SU-DHL-6 (cell line): ENCODE measurements around the gene GRIA3.

Experiments used
- H2AFZ ChIP-seq: fragments of 200-600 bp; sonication (generic); 2 replicates; pipeline ENCODE4 v1.6.1; 2014; ENCODE audit warnings: low read depth, mild to moderate bottlenecking, moderate library complexity, mixed read lengths, antibody characterized with exemption, low read length; ENCODE audit not compliant: severe bottlenecking
- H3F3A ChIP-seq: fragments of 200-600 bp; shearing (Covaris generic); 2 replicates; pipeline ENCODE4 v1.6.0; 2016; ENCODE audit warnings: antibody characterized with exemption, mild to moderate bottlenecking; ENCODE audit not compliant: insufficient read depth
- H3K27ac ChIP-seq: fragments of 200-600 bp; sonication (generic); 2 replicates; pipeline ENCODE4 v1.5.1; 2016; ENCODE audit warnings: low read depth, mild to moderate bottlenecking, low read length, moderate library complexity, mixed read lengths
- H3K27me3 ChIP-seq: fragments of 200-600 bp; sonication (generic), shearing (Covaris generic); 2 replicates; pipeline ENCODE4 v1.6.0; 2014; ENCODE audit warnings: mild to moderate bottlenecking, low read length
- H3K36me3 ChIP-seq: fragments of 200-600 bp; sonication (generic); 2 replicates; pipeline ENCODE4 v1.6.1; 2014; ENCODE audit warnings: mild to moderate bottlenecking, low read length, mixed read lengths
- H3K4me2 ChIP-seq: fragments of 300-600, 200-600 bp; shearing (Covaris generic), sonication (generic); 2 replicates; pipeline ENCODE4 v1.6.0; 2014; ENCODE audit warnings: low read length, low read depth, mild to moderate bottlenecking; ENCODE audit not compliant: poor library complexity, severe bottlenecking
- H3K4me3 ChIP-seq: fragments of 200-600 bp; sonication (generic); 2 replicates; pipeline ENCODE4 v1.5.1; 2014; ENCODE audit warnings: antibody characterized with exemption, low read length, mild to moderate bottlenecking, mixed read lengths; ENCODE audit not compliant: insufficient read depth, poor library complexity, severe bottlenecking
- H3K79me2 ChIP-seq: fragments of 200-600 bp; sonication (generic); 2 replicates; pipeline ENCODE4 v1.6.1; 2014; ENCODE audit warnings: mild to moderate bottlenecking, low read length, moderate library complexity; ENCODE audit not compliant: insufficient read depth
- H3K9ac ChIP-seq: fragments of 200-600 bp; sonication (generic); 2 replicates; pipeline ENCODE4 v1.7.0; 2014; ENCODE audit warnings: mild to moderate bottlenecking, low read length
- H3K9me2 ChIP-seq: fragments of 200-600 bp; sonication (generic); replicated peaks from 2 replicates; pipeline ENCODE4 v1.6.1; 2014; ENCODE audit warnings: low read length; ENCODE audit not compliant: insufficient read depth
- H3K9me3 ChIP-seq: fragments of 200-600 bp; sonication (generic); 2 replicates; pipeline ENCODE4 v1.6.1; 2014; ENCODE audit warnings: low read length, mixed read lengths; ENCODE audit not compliant: insufficient read depth
- H4K20me1 ChIP-seq: fragments of 200-600 bp; sonication (generic); 2 replicates; pipeline ENCODE4 v1.6.1; 2014; ENCODE audit warnings: low read depth, mild to moderate bottlenecking, antibody characterized with exemption, low read length, moderate library complexity, mixed read lengths
- EZH2phosphoT487 ChIP-seq: fragments of 200-600 bp; sonication (generic), shearing (Covaris generic); conservative IDR thresholded peaks from 2 replicates; pipeline ENCODE4 v1.6.1; 2018; ENCODE audit warnings: mild to moderate bottlenecking, antibody characterized with exemption, low read length, moderate library complexity, mixed read lengths
- TF ChIP-seq, protein P1 (sequence below): fragments of 200-600 bp; sonication (generic); IDR thresholded peaks from one replicate; pipeline ENCODE4 v1.5.1; 2017; ENCODE audit warnings: antibody characterized with exemption, mild to moderate bottlenecking, low read length, moderate library complexity; ENCODE audit not compliant: insufficient read depth, poor library complexity, severe bottlenecking

Gene GRIA3

GRCh38 chrX:123210252-123210651 is 26.2 kb downstream of the GRIA3 start:
- Histone ChIP-seq H3K9ac (no peak overlapping the region), H3K79me2 (no peaks in the 10 kb centered on the region), H2AFZ (no peak overlapping the region), H3K27me3 (no peaks in the 10 kb centered on the region), H3K4me3 (no peak overlapping the region), H3K9me2 (no peaks in the 10 kb centered on the region), H3F3A (no peaks in the 10 kb centered on the region), H3K36me3 (no peaks in the 10 kb centered on the region), H3K9me3 (no peaks in the 10 kb centered on the region), H4K20me1 (no peaks in the 10 kb centered on the region), H3K4me2 (no peak overlapping the region), H3K27ac (no peak overlapping the region)
- no peak for TF ChIP-seq EZH2phosphoT487
- TF ChIP-seq, protein P1, sequence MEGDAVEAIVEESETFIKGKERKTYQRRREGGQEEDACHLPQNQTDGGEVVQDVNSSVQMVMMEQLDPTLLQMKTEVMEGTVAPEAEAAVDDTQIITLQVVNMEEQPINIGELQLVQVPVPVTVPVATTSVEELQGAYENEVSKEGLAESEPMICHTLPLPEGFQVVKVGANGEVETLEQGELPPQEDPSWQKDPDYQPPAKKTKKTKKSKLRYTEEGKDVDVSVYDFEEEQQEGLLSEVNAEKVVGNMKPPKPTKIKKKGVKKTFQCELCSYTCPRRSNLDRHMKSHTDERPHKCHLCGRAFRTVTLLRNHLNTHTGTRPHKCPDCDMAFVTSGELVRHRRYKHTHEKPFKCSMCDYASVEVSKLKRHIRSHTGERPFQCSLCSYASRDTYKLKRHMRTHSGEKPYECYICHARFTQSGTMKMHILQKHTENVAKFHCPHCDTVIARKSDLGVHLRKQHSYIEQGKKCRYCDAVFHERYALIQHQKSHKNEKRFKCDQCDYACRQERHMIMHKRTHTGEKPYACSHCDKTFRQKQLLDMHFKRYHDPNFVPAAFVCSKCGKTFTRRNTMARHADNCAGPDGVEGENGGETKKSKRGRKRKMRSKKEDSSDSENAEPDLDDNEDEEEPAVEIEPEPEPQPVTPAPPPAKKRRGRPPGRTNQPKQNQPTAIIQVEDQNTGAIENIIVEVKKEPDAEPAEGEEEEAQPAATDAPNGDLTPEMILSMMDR: no peak

- TF ChIP-seq, protein P1: no peak
- TF ChIP-seq EZH2phosphoT487: no peak
- Histone ChIP-seq H2AFZ (no peak overlapping the region), H3K9ac (no peak overlapping the region), H3K36me3 (no peaks in the 10 kb centered on the region), H3K4me2 (no peak overlapping the region), H3K4me3 (no peak overlapping the region), H4K20me1 (no peaks in the 10 kb centered on the region), H3K9me3 (no peaks in the 10 kb centered on the region), H3K27me3 (no peaks in the 10 kb centered on the region), H3F3A (no peaks in the 10 kb centered on the region), H3K27ac (no peak overlapping the region), H3K9me2 (no peaks in the 10 kb centered on the region), H3K79me2 (no peaks in the 10 kb centered on the region)
Measured at GRCh38 chrX:123215397-123216089, 31.5 kb downstream of the GRIA3 start.

- TF ChIP-seq, protein P1: no peak
- TF ChIP-seq EZH2phosphoT487: no peak
- H3K27ac ChIP-seq: no peak overlapping the region
- no peaks in the 10 kb centered on the region for H4K20me1 ChIP-seq
- no peaks in the 10 kb centered on the region for H3K79me2 ChIP-seq
- no peak overlapping the region for H3K4me2 ChIP-seq
- H3K36me3 ChIP-seq: no peaks in the 10 kb centered on the region
- no peaks in the 10 kb centered on the region for H3K9me3 ChIP-seq
- H3K4me3 ChIP-seq: no peak overlapping the region
- H3K9ac ChIP-seq: no peak overlapping the region
- no peaks in the 10 kb centered on the region for H3K27me3 ChIP-seq
- no peaks in the 10 kb centered on the region for H3F3A ChIP-seq
- no peaks in the 10 kb centered on the region for H3K9me2 ChIP-seq
- no peak overlapping the region for H2AFZ ChIP-seq
Measured at GRCh38 chrX:123217077-123217476, 33.0 kb downstream of the GRIA3 start.
